ENCODE measurements around the gene CLEC16A.
A peak's percentile ranks its signal among the peaks of the same experiment; 100 is the strongest.
"Not testable (repeated sequence)": the region's sequence is repeated elsewhere in the genome, so short reads cannot be mapped to it uniquely, and the experiment has no call there.

Gene CLEC16A

GRCh38 chr16:10941935-10942351 lies 2.4 kb upstream of the CLEC16A start:
- not testable (repeated sequence) for DNase-seq

- peak; percentile 94 for DNase-seq
Observed at GRCh38 chr16:10942352-10943063, 1.9 kb upstream of the CLEC16A start, which contains the start of gene DEXI. DEXI (minus strand) TSS chr16:10942468; CDS start chr16:10942005, 463 bp downstream.

- DNase-seq, result no peak
Observed at GRCh38 chr16:10943064-10943353, 1.4 kb upstream of the CLEC16A start.

GRCh38 chr16:10945065-10945787 lies 862 bp downstream of the CLEC16A start:
- DNase-seq, result no peak

GRCh38 chr16:10946308-10946707 lies 1.9 kb downstream of the CLEC16A start:
- DNase-seq, result no peak

- DNase-seq, result no peak
Observed at GRCh38 chr16:10947211-10947787, 2.9 kb downstream of the CLEC16A start.

GRCh38 chr16:10949424-10949970 lies 5.1 kb downstream of the CLEC16A start:
- DNase-seq, result peak; percentile 62

- DNase-seq, result no peak
Observed at GRCh38 chr16:10950393-10950792, 6.0 kb downstream of the CLEC16A start.

GRCh38 chr16:10951026-10951425 lies 6.7 kb downstream of the CLEC16A start:
- DNase-seq, result no peak

GRCh38 chr16:10954903-10955302 lies 10.5 kb downstream of the CLEC16A start:
- no peak for DNase-seq

GRCh38 chr16:10957771-10958482 lies 13.6 kb downstream of the CLEC16A start:
- DNase-seq, result no peak

- DNase-seq, result no peak
Observed at GRCh38 chr16:10959161-10959560, 14.8 kb downstream of the CLEC16A start.

GRCh38 chr16:10961231-10961630 lies 16.9 kb downstream of the CLEC16A start:
- peak; percentile 55 for DNase-seq

GRCh38 chr16:10964039-10964890 lies 19.9 kb downstream of the CLEC16A start:
- peak; percentile 87 for DNase-seq

- DNase-seq, result peak; percentile 82
Observed at GRCh38 chr16:10964891-10965326, 20.5 kb downstream of the CLEC16A start.

GRCh38 chr16:10965440-10966061 lies 21.2 kb downstream of the CLEC16A start:
- DNase-seq, result peak; percentile 47

GRCh38 chr16:10966129-10966528 lies 21.8 kb downstream of the CLEC16A start:
- DNase-seq, result no peak

- peak; percentile 61 for DNase-seq
Observed at GRCh38 chr16:10966559-10966958, 22.2 kb downstream of the CLEC16A start.

- no peak for DNase-seq
Observed at GRCh38 chr16:10967986-10968385, 23.6 kb downstream of the CLEC16A start.

- no peak for DNase-seq
Observed at GRCh38 chr16:10968498-10968897, 24.1 kb downstream of the CLEC16A start.

- DNase-seq, result no peak
Observed at GRCh38 chr16:10969615-10970014, 25.3 kb downstream of the CLEC16A start.

- DNase-seq, result no peak
Observed at GRCh38 chr16:10970065-10970464, 25.7 kb downstream of the CLEC16A start.
